Activated T-cell treated with anti-CD3 and anti-CD28 coated beads, Interleukin-2, amount 50 U/mL, for 4 hours (primary cell): ENCODE measurements around the gene FOXL3. TPM values are rescaled to one million over a fixed set of nuclear protein-coding genes. Genes with fewer than 3 reads are reported as not detected.

Source experiments
- ATAC-seq, 2 donors: fragments of 200-7000 bp; cut with Tn5 transposase; one replicate each; pipeline ENCODE4 v1.10.0; 2021
- DNase-seq: peaks from one replicate; pipeline ENCODE4 v3.0.0-alpha.2; 2020
- H3K27me3 Mint-ChIP-seq: one replicate; pipeline ENCODE4 v1.8.0; 2021; ENCODE audit warnings: low read depth, mixed read lengths
- H3K36me3 Mint-ChIP-seq: one replicate; pipeline ENCODE4 v1.8.0; 2022; ENCODE audit warnings: mixed read lengths; ENCODE audit not compliant: insufficient read depth
- H3K4me1 Mint-ChIP-seq: one replicate; pipeline ENCODE4 v1.8.0; 2021; ENCODE audit warnings: low read depth, mixed read lengths
- H3K4me3 Mint-ChIP-seq: one replicate; pipeline ENCODE4 v1.8.0; 2021; ENCODE audit warnings: mild to moderate bottlenecking, moderate library complexity, mixed read lengths
- H3K9me3 Mint-ChIP-seq: one replicate; pipeline ENCODE4 v1.8.0; 2021; ENCODE audit warnings: mixed read lengths
- total RNA-seq, 3 donors: library from RNA; stranded (reverse); gene quantifications; one replicate each; pipeline ENCODE4 v1.2.1, GENCODE V29; 2021

FOXL3 gene
- total RNA-seq, 3 donors from 2014 or later, result not detected

DNA sequence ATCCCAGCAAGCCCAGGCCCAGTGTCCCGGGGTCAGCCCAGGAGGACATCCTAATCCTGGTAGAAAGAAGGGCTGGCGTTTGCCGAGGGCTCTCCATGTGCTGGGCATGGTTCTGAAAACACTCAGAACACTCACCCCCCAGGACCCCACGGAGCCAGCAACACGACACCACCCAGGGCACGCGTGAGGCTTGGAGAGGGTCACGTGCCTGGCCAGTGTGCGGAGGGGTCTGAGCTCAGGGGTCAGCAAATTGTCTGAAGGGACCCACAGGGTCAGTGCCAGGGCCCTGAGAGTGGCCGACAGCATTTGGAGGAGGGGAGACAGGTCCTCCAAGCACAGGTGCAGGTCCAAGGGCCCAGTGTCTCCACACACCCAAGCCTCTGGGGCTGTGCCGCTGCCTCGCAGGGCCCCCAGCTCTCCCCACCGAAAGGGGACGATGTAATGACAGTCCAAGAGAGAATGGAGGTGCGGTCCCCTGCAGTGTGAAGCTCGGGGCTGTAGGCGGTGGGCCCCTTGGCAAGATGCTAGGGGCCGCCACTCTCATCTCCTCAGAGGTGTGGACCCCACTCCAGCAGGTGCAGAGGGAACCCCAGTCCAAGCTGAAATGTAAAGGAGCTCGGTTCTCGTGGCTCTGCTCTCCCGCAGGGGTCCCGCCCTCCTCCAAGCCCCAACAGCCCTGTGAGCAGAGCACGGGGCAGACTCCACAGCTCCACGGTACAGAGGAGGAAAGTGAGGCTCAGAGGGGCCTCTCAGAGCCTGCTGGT is 7.8 kb downstream of the FOXL3 start:
- ATAC-seq, result no peak
- no peaks in the 10 kb centered on the region for H3K36me3 Mint-ChIP-seq
- H3K9me3 Mint-ChIP-seq, result no peaks in the 10 kb centered on the region
- no peak overlapping the region for H3K4me3 Mint-ChIP-seq
- H3K4me1 Mint-ChIP-seq, result no peaks in the 10 kb centered on the region
- DNase-seq, result no peak
- peaks cover 16% of the 10 kb centered on the region for H3K27me3 Mint-ChIP-seq

DNA sequence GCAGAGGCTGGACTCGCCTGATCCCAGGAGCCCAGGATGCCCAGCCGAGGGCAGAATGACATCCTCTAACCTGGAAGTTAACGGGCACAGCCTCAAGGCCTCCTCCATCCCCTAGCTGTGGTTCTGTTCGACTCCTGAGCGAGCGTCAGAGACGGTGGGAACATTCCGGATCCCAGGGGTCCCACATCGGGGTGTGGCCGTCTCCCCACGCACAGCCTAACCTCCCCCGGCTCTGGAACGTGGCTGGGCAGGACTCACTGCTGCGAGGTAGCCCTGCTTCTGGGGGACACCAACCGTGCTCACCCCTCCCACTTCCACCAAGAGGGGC is 8.4 kb downstream of the FOXL3 start:
- ATAC-seq, result no peak
- no peaks in the 10 kb centered on the region for H3K4me1 Mint-ChIP-seq
- DNase-seq, result no peak
- H3K27me3 Mint-ChIP-seq, result peaks cover 10% of the 10 kb centered on the region
- no peak overlapping the region for H3K4me3 Mint-ChIP-seq
- no peaks in the 10 kb centered on the region for H3K36me3 Mint-ChIP-seq
- no peaks in the 10 kb centered on the region for H3K9me3 Mint-ChIP-seq

DNA sequence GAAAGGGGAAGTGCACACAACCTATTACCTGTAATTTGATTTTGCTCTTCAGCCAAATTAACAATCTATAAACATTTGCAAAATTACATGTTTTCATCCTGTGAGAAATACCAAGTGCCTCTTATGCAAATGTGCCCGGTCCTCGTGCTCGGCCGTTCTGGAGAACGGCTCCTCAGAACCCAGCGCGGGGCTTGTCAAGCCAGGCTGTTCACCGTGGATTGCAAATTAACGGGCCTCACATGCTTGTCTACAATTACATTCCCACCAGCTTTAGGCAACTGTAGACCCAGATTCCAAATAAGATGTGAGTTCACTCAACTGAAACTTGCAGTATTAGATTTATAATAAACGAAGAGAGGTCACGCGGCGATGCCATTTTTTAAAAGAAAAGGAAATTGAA is 8.8 kb downstream of the FOXL3 start:
- Mint-ChIP-seq H3K36me3 (no peaks in the 10 kb centered on the region), H3K4me1 (no peaks in the 10 kb centered on the region), H3K27me3 (peaks cover 8% of the 10 kb centered on the region), H3K4me3 (no peak overlapping the region), H3K9me3 (no peaks in the 10 kb centered on the region)
- no peak for DNase-seq
- no peak for ATAC-seq

DNA sequence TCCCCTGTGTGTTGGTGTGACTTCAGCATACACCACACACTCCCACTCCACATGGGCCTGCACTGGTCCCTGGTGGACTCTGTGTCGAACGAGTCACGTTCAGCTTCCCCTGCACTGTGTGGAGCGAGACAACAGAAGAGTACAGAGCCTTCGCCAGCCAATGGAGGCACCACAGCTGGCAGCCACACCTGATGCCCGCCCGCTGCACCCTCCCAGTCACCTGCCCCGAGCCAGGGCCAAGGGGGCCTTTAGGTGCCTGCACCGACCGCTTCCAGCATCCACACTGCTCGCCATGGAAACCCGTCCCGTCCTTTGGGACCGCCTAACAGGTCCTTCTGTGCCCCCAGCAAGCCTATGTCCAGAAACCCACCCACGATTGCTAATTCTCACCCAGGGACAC is 9.2 kb downstream of the FOXL3 start:
- DNase-seq (no peak), ATAC-seq (no peak)
- H3K36me3 Mint-ChIP-seq, result no peaks in the 10 kb centered on the region
- no peak overlapping the region for H3K4me3 Mint-ChIP-seq
- H3K27me3 Mint-ChIP-seq, result peaks cover 5% of the 10 kb centered on the region
- H3K4me1 Mint-ChIP-seq, result no peaks in the 10 kb centered on the region
- no peaks in the 10 kb centered on the region for H3K9me3 Mint-ChIP-seq

DNA sequence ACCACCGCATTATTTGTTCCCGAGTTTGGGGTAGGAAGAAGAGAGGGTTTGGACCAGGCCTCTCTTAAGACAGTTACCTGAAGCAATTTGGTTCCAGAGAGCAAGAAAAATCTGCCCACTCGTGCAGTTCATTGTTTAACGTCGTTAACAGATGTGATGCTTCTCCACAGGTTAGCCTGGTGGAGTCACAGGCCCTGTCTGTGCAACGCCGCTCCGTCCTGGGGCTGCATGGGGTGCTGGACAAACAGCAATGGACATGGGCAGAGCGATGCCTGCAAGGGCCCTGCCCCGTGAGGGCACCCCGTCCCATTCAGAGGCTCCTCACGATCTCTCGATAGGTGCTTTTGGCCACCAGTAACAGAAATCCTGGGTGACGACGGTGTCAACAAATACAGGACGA is 9.7 kb downstream of the FOXL3 start:
- H3K9me3 Mint-ChIP-seq, result no peaks in the 10 kb centered on the region
- no peaks in the 10 kb centered on the region for H3K4me1 Mint-ChIP-seq
- DNase-seq, result no peak
- no peak overlapping the region for H3K4me3 Mint-ChIP-seq
- ATAC-seq, result no peak
- no peaks in the 10 kb centered on the region for H3K36me3 Mint-ChIP-seq
- H3K27me3 Mint-ChIP-seq, result peaks cover 5% of the 10 kb centered on the region

DNA sequence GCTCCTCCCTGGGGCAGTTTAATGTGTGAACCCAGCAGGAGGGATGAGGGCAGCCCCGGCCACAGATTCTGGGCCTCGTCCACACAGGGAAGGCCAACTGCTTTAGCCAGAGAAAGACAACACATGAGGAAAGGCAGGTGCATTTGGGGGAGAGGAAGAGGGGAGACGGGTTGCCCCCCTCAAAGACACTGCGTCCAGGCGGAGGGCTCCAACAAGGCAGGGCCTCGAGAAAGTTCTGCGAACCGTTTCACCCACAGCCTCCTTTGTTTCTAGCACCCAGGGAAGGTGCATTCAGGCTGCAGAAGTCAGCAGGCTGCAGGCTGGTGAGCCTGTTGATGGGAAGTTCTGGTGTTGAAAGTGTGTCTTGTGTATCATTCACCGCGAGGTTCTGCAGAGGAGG is 10.1 kb downstream of the FOXL3 start:
- no peak overlapping the region for H3K4me3 Mint-ChIP-seq
- H3K4me1 Mint-ChIP-seq, result no peaks in the 10 kb centered on the region
- ATAC-seq, result no peak
- DNase-seq, result no peak
- H3K27me3 Mint-ChIP-seq, result peaks cover 4% of the 10 kb centered on the region
- H3K9me3 Mint-ChIP-seq, result no peaks in the 10 kb centered on the region
- no peaks in the 10 kb centered on the region for H3K36me3 Mint-ChIP-seq

DNA sequence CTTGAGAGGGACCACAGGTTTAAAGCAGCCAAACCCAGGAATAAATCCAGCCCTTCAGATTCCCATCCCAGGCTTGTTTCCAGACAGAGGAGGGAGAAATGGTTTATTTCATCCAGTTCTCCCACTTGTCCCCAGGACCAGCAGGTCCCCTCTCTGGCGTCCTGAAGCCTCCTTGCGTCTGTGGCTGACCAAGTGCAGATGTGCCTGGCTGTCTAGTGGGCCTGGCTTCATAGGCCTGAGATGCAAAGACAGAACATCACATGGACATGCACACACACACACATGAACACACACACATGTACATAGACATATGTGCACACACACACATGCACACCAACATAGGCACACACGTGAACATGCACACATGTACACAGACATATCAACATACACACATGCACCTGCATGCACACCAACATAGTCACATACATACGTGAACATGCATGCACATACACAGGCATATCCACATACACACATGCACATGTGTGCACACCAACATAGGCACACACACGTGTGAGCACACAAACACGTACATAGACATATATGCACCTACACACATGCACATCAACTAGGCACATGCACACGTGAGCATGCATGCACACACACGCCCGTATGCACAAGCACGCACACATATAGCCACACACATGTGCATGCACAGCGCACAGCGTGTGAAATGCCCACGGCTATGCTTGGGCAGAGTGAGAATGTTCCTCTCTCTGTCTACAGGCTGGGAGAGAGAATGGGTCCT is 10.7 kb downstream of the FOXL3 start:
- no peak for ATAC-seq
- Mint-ChIP-seq H3K36me3 (no peaks in the 10 kb centered on the region), H3K27me3 (peaks cover 3% of the 10 kb centered on the region), H3K4me1 (no peaks in the 10 kb centered on the region), H3K4me3 (no peak overlapping the region), H3K9me3 (no peaks in the 10 kb centered on the region)
- no peak for DNase-seq

DNA sequence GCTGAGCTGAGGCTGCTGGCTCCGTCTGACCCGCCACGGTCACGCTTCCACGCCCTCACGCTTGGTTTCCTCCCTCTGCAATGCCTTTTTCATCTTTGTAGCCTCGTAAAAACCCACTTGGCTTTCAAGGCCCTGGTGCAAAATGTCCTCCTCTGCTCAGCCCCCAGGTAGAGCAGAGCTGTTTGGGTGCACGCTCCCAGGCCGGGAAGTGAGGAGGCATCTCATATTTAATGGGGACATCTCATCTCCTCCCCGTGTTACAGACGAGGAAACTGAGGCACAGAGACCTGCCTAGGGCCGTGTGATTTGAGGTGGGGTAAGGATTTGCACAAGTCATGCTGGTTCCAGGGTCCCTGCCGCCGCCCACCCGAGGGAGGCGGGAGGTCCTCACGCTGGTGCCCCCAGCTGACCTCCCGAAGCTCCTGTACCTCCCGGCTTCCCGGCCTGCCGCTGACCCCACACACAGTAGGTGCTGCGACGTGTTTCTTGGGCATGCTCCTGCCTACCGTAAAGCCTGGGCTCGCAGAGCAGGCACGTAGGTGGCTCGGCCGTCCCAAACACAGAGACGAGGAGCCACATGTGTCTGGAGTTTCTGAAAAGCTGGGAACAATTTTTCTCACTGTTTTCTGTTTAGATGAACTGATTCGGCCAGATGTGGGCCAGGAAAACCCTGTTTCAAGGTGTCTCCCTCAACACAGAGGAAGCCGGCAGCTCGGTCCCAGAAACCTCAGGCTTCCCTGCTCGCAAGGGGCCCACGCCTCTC is 11.5 kb downstream of the FOXL3 start:
- H3K36me3 Mint-ChIP-seq, result no peaks in the 10 kb centered on the region
- H3K27me3 Mint-ChIP-seq, result peaks cover 3% of the 10 kb centered on the region
- H3K9me3 Mint-ChIP-seq, result no peaks in the 10 kb centered on the region
- H3K4me3 Mint-ChIP-seq, result no peak overlapping the region
- no peaks in the 10 kb centered on the region for H3K4me1 Mint-ChIP-seq
- DNase-seq, result no peak
- ATAC-seq, result no peak

DNA sequence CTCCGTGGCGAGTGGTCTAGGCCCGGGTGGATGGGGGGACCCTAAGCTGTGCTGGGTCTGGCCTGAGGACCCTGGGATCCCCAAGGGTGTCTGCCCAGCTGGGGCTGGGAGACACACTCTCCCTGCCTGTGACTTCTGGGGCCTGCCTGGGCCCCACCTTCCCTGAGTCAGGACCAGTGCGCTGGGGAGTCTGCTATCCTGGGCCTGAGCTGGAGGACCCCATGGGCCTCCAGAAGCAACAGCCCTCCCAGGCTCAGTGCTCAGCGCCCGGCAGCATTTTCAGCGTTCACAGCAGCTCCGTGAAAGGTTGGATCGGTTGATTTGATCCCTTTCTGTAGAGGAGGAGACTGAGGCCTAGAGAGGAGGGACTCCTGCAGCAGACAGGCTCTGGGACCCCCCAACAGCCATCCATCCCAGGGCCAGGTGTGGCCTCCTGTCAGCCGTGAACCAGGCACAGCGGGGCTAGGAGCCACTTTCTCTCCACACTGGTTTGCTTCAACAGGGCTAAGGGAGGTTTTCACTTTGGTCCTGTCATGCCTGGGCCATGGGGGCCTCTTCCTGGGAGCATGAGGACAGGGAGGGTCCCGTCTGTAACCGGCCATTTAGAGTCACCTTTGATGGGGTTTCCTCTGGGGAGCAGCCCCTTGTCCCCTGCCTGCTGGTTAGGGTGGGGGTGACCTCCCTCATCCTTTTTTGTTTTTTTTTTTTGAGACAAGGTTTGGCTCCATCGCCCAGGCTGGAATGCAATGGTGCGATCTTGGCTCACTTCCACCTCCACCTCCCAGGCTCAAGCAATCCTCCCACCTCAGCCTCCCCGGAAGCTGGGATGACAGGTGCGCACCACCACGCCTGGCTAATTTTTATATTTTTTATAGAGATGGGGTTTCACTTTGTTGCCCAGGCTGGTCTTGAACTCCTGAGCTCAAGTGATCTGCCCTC is 12.4 kb downstream of the FOXL3 start:
- Mint-ChIP-seq H3K4me3 (no peak overlapping the region), H3K36me3 (no peaks in the 10 kb centered on the region), H3K27me3 (peaks cover 8% of the 10 kb centered on the region), H3K4me1 (no peaks in the 10 kb centered on the region), H3K9me3 (no peaks in the 10 kb centered on the region)
- DNase-seq (no peak), ATAC-seq (no peak)

DNA sequence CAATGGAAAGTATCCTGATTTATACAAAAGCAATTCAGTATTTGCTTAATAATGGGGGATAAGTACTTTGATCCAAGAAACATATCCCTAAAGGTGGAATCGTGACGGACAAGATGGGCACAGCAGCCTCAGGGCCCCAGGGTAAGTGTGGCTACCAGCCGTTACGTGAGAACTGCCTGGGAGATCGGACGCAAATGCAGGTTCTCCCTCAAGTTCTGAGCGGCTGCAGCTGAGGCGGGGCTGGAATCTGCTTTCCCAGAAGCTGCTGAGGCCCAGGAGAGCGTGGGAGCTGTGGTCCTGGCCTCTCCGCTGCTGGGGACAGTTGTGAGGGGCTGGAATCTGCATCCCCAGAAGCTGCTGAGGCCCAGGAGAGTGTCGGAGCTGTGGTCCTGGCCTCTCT is 13.5 kb downstream of the FOXL3 start:
- DNase-seq (no peak), ATAC-seq (no peak)
- H3K36me3 Mint-ChIP-seq, result no peaks in the 10 kb centered on the region
- no peaks in the 10 kb centered on the region for H3K4me1 Mint-ChIP-seq
- H3K4me3 Mint-ChIP-seq, result no peak overlapping the region
- peaks cover 9% of the 10 kb centered on the region for H3K27me3 Mint-ChIP-seq
- H3K9me3 Mint-ChIP-seq, result no peaks in the 10 kb centered on the region

DNA sequence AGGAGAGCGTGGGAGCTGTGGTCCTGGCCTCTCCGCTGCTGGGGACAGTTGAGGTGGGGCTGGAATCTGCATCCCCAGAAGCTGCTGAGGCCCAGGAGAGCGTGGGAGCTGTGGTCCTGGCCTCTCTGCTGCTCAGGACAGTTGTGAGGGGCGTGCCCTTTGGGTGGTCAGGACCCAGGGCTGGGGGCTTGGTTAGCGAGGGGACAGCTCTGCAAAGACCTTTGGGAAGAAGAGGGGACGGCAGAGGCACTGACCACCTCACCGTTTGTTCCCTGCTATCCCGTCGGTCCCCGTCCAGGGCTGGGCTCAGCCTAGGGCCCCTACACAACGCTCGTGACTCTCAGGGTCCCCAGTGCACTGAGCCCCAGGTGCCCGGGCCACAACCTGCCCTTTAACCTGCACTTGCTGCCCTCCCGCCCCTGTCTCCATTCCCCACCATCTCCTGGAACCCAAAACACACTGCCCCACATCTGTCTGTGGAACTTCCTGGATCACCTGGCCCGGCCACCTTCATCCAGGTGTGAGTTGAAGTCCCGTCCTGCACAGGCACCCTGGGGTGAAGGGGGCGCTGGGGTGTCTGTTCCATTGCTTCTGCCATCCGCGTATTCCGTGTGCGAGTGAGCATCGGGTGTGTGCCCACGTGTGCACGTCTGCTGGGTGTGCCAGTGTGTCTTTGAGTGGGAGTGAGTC is 14.1 kb downstream of the FOXL3 start:
- H3K36me3 Mint-ChIP-seq, result no peaks in the 10 kb centered on the region
- H3K4me3 Mint-ChIP-seq, result no peak overlapping the region
- ATAC-seq (no peak), DNase-seq (no peak)
- no peaks in the 10 kb centered on the region for H3K4me1 Mint-ChIP-seq
- H3K27me3 Mint-ChIP-seq, result peaks cover 9% of the 10 kb centered on the region
- H3K9me3 Mint-ChIP-seq, result no peaks in the 10 kb centered on the region

DNA sequence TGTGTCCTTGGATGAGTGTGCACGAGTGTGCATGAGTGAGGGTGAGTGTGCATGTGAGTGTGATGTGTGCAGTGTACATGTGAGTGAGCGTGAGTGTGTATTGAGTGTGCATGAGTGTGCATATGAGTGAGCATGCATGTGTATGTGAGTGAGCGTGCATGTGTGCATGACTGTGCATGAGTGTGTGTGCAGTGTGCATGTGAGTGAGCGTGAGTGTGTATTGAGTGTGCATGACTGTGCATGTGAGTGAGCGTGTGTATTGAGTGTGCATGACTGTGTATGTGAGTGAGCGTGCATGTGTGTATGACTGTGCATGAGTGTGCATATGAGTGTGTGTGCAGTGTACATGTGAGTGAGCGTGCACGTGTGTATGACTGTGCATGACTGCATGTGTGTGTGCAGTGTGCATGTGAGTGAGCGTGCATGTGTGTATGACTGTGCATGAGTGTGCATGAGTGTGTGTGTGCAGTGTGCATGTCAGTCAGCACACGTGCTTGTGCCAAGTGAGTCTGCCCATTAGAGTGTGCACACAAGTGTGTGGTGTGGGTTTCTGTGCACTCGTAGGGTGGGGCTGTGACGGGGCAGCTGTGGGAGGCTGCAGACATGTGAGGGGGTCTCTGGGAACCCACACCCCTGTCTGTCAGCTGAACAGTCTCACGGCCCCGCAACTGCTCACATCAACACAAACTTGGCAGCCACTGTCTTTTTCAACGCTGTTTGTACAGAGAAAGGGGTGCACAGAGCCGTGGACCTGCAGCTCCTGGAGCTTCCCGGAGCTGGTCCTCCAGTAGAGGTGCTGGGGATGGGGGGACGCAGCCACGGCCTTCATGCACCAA is 14.8 kb downstream of the FOXL3 start:
- ATAC-seq (no peak), DNase-seq (no peak)
- H3K9me3 Mint-ChIP-seq, result no peaks in the 10 kb centered on the region
- no peaks in the 10 kb centered on the region for H3K36me3 Mint-ChIP-seq
- H3K27me3 Mint-ChIP-seq, result peaks cover 12% of the 10 kb centered on the region
- no peaks in the 10 kb centered on the region for H3K4me1 Mint-ChIP-seq
- H3K4me3 Mint-ChIP-seq, result no peak overlapping the region
